Measurements from ENCODE around the gene NOTCH1.

Gene NOTCH1

GRCh38 chr9:136535070-136535469 lies 10.8 kb downstream of the NOTCH1 start:
- DNase-seq: no peak
- no peak overlapping the region for H3K27ac ChIP-seq (ENCODE audit: low read depth, low read length)
- no peak overlapping the region for H4K12ac ChIP-seq (ENCODE audit: low read depth, low read length)
- H3K9ac ChIP-seq (ENCODE audit: low read length): no peak overlapping the region
- H3K4ac ChIP-seq (ENCODE audit: low read depth, low read length): no peak overlapping the region
- no peaks in the 10 kb centered on the region for H3K27me3 ChIP-seq (ENCODE audit: insufficient read depth, low read length)
- peaks cover 2% of the 10 kb centered on the region for H3K9me3 ChIP-seq (ENCODE audit: insufficient read depth, low read depth, low read length)
- H3K79me2 ChIP-seq (ENCODE audit: control insufficient read depth, insufficient read depth, low read length, poor library complexity): no peaks in the 10 kb centered on the region
- no peak overlapping the region for H2BK12ac ChIP-seq (ENCODE audit: low read length)
- no peak overlapping the region for H2AK5ac ChIP-seq (ENCODE audit: low read length)
- no peaks in the 10 kb centered on the region for H3K79me1 ChIP-seq (ENCODE audit: low read length)
- no peak overlapping the region for H3K18ac ChIP-seq (ENCODE audit: low read length)
- H3K36me3 ChIP-seq (ENCODE audit: control insufficient read depth in 1 of 2, insufficient read depth in 2 of 2, low read length in 2 of 2): peaks cover 7 to 9% of the 10 kb centered on the region in 2 experiments
- no peak overlapping the region for H3K14ac ChIP-seq (ENCODE audit: low read length)
- H3K4me1 ChIP-seq (ENCODE audit: control insufficient read depth in 1 of 2, insufficient read depth in 2 of 2, low read length in 2 of 2): peaks cover 4 to 7% of the 10 kb centered on the region in 2 experiments
- no peak overlapping the region for H2BK5ac ChIP-seq (ENCODE audit: low read depth, low read length, poor library complexity)
- no peak overlapping the region for H2BK120ac ChIP-seq (ENCODE audit: insufficient read depth, low read length, poor library complexity)
- H3K4me3 ChIP-seq (ENCODE audit: low read depth, low read length): no peak overlapping the region
- H4K8ac ChIP-seq (ENCODE audit: low read depth, low read length): no peak overlapping the region
- no CpG with 5 or more reads among the region's 14 CpGs for WGBS (ENCODE audit: extremely low coverage, insufficient coverage, insufficient read length)
- no peak overlapping the region for H2AFZ ChIP-seq (ENCODE audit: insufficient read depth, low read length, poor library complexity)
- H3K4me2 ChIP-seq (ENCODE audit: low read length): no peak overlapping the region
- no peak overlapping the region for H3K23ac ChIP-seq (ENCODE audit: low read length)
- H4K91ac ChIP-seq (ENCODE audit: low read depth, low read length): no peak overlapping the region

GRCh38 chr9:136534366-136534765 lies 11.5 kb downstream of the NOTCH1 start:
- H2AK5ac ChIP-seq (ENCODE audit: low read length): no peak overlapping the region
- no peak overlapping the region for H2BK5ac ChIP-seq (ENCODE audit: low read depth, low read length, poor library complexity)
- no peak overlapping the region for H3K4me2 ChIP-seq (ENCODE audit: low read length)
- H3K27me3 ChIP-seq (ENCODE audit: insufficient read depth, low read length): no peaks in the 10 kb centered on the region
- no peak overlapping the region for H4K91ac ChIP-seq (ENCODE audit: low read depth, low read length)
- H3K23ac ChIP-seq (ENCODE audit: low read length): no peak overlapping the region
- peaks cover 7 to 9% of the 10 kb centered on the region in 2 experiments for H3K36me3 ChIP-seq (ENCODE audit: control insufficient read depth in 1 of 2, insufficient read depth in 2 of 2, low read length in 2 of 2)
- no peak overlapping the region for H2AFZ ChIP-seq (ENCODE audit: insufficient read depth, low read length, poor library complexity)
- H4K8ac ChIP-seq (ENCODE audit: low read depth, low read length): no peak overlapping the region
- H3K79me2 ChIP-seq (ENCODE audit: control insufficient read depth, insufficient read depth, low read length, poor library complexity): no peaks in the 10 kb centered on the region
- H3K18ac ChIP-seq (ENCODE audit: low read length): no peak overlapping the region
- no peak overlapping the region for H2BK120ac ChIP-seq (ENCODE audit: insufficient read depth, low read length, poor library complexity)
- H3K4me3 ChIP-seq (ENCODE audit: low read depth, low read length): no peak overlapping the region
- H3K14ac ChIP-seq (ENCODE audit: low read length): no peak overlapping the region
- no peak overlapping the region for H3K4ac ChIP-seq (ENCODE audit: low read depth, low read length)
- peaks cover 0 to 3% of the 10 kb centered on the region in 2 experiments for H3K4me1 ChIP-seq (ENCODE audit: control insufficient read depth in 1 of 2, insufficient read depth in 2 of 2, low read length in 2 of 2)
- H3K9ac ChIP-seq (ENCODE audit: low read length): no peak overlapping the region
- H4K12ac ChIP-seq (ENCODE audit: low read depth, low read length): no peak overlapping the region
- no peaks in the 10 kb centered on the region for H3K9me3 ChIP-seq (ENCODE audit: insufficient read depth, low read depth, low read length)
- H3K27ac ChIP-seq (ENCODE audit: low read depth, low read length): no peak overlapping the region
- no peak for DNase-seq
- no peaks in the 10 kb centered on the region for H3K79me1 ChIP-seq (ENCODE audit: low read length)
- no peak overlapping the region for H2BK12ac ChIP-seq (ENCODE audit: low read length)
- WGBS (ENCODE audit: extremely low coverage, insufficient coverage, insufficient read length): no CpG with 5 or more reads among the region's 18 CpGs

- H3K27me3 ChIP-seq (ENCODE audit: insufficient read depth, low read length): no peaks in the 10 kb centered on the region
- no peak overlapping the region for H2AK5ac ChIP-seq (ENCODE audit: low read length)
- H2BK120ac ChIP-seq (ENCODE audit: insufficient read depth, low read length, poor library complexity): no peak overlapping the region
- H3K79me1 ChIP-seq (ENCODE audit: low read length): no peaks in the 10 kb centered on the region
- no peak overlapping the region for H3K23ac ChIP-seq (ENCODE audit: low read length)
- H2BK12ac ChIP-seq (ENCODE audit: low read length): no peak overlapping the region
- no peak overlapping the region for H3K14ac ChIP-seq (ENCODE audit: low read length)
- H3K18ac ChIP-seq (ENCODE audit: low read length): no peak overlapping the region
- WGBS (ENCODE audit: extremely low coverage, insufficient coverage, insufficient read length): no CpG with 5 or more reads among the region's 22 CpGs
- H4K8ac ChIP-seq (ENCODE audit: low read depth, low read length): no peak overlapping the region
- H3K4me2 ChIP-seq (ENCODE audit: low read length): no peak overlapping the region
- no peak overlapping the region for H3K9ac ChIP-seq (ENCODE audit: low read length)
- H4K91ac ChIP-seq (ENCODE audit: low read depth, low read length): no peak overlapping the region
- no peak overlapping the region for H3K27ac ChIP-seq (ENCODE audit: low read depth, low read length)
- no peak overlapping the region for H2AFZ ChIP-seq (ENCODE audit: insufficient read depth, low read length, poor library complexity)
- H4K12ac ChIP-seq (ENCODE audit: low read depth, low read length): no peak overlapping the region
- peaks cover 0 to 3% of the 10 kb centered on the region in 2 experiments for H3K4me1 ChIP-seq (ENCODE audit: control insufficient read depth in 1 of 2, insufficient read depth in 2 of 2, low read length in 2 of 2)
- H3K4me3 ChIP-seq (ENCODE audit: low read depth, low read length): no peak overlapping the region
- DNase-seq: peak; percentile 36 to 39
- H3K79me2 ChIP-seq (ENCODE audit: control insufficient read depth, insufficient read depth, low read length, poor library complexity): no peaks in the 10 kb centered on the region
- H3K9me3 ChIP-seq (ENCODE audit: insufficient read depth, low read depth, low read length): no peaks in the 10 kb centered on the region
- peaks cover 7 to 9% of the 10 kb centered on the region in 2 experiments for H3K36me3 ChIP-seq (ENCODE audit: control insufficient read depth in 1 of 2, insufficient read depth in 2 of 2, low read length in 2 of 2)
- H3K4ac ChIP-seq (ENCODE audit: low read depth, low read length): no peak overlapping the region
- no peak overlapping the region for H2BK5ac ChIP-seq (ENCODE audit: low read depth, low read length, poor library complexity)
Measured at GRCh38 chr9:136533775-136534157, 12.1 kb downstream of the NOTCH1 start.

- Histone ChIP-seq H2AK5ac (ENCODE audit: low read length) (no peak overlapping the region), H3K4me2 (ENCODE audit: low read length) (no peak overlapping the region), H3K14ac (ENCODE audit: low read length) (no peak overlapping the region), H2AFZ (ENCODE audit: insufficient read depth, low read length, poor library complexity) (no peak overlapping the region), H3K9ac (ENCODE audit: low read length) (no peak overlapping the region), H4K8ac (ENCODE audit: low read depth, low read length) (no peak overlapping the region), H3K23ac (ENCODE audit: low read length) (no peak overlapping the region), H2BK120ac (ENCODE audit: insufficient read depth, low read length, poor library complexity) (no peak overlapping the region), H3K27me3 (ENCODE audit: insufficient read depth, low read length) (no peaks in the 10 kb centered on the region), H3K79me1 (ENCODE audit: low read length) (no peaks in the 10 kb centered on the region), H4K91ac (ENCODE audit: low read depth, low read length) (no peak overlapping the region), H3K4ac (ENCODE audit: low read depth, low read length) (no peak overlapping the region), H4K12ac (ENCODE audit: low read depth, low read length) (no peak overlapping the region), H3K9me3 (ENCODE audit: insufficient read depth, low read depth, low read length) (no peaks in the 10 kb centered on the region), H3K36me3 (ENCODE audit: control insufficient read depth in 1 of 2, insufficient read depth in 2 of 2, low read length in 2 of 2) (peaks cover 7 to 9% of the 10 kb centered on the region in 2 experiments), H2BK5ac (ENCODE audit: low read depth, low read length, poor library complexity) (no peak overlapping the region), H3K18ac (ENCODE audit: low read length) (no peak overlapping the region), H2BK12ac (ENCODE audit: low read length) (no peak overlapping the region), H3K4me3 (ENCODE audit: low read depth, low read length) (no peak overlapping the region), H3K79me2 (ENCODE audit: control insufficient read depth, insufficient read depth, low read length, poor library complexity) (no peaks in the 10 kb centered on the region), H3K27ac (ENCODE audit: low read depth, low read length) (no peak overlapping the region), H3K4me1 (ENCODE audit: control insufficient read depth in 1 of 2, insufficient read depth in 2 of 2, low read length in 2 of 2) (peaks cover 0 to 3% of the 10 kb centered on the region in 2 experiments)
- DNase-seq: no peak
- no CpG with 5 or more reads among the region's 35 CpGs for WGBS (ENCODE audit: extremely low coverage, insufficient coverage, insufficient read length)
Measured at GRCh38 chr9:136532799-136533774, 12.8 kb downstream of the NOTCH1 start.
